Activated CD8-positive, alpha-beta memory T cell treated with anti-CD3 and anti-CD28 coated beads, Interleukin-2, amount 50 U/mL, for 24 hours (primary cell): ENCODE measurements around the gene MALAT1.
"Not testable (repeated sequence)": the region's sequence is repeated elsewhere in the genome, so short reads cannot be mapped to it uniquely, and the experiment has no call there.

Experiments used
- DNase-seq: peaks from one replicate; pipeline ENCODE4 v3.0.0-alpha.2; 2020; ENCODE audit errors: extremely low read depth

MALAT1 gene

DNA sequence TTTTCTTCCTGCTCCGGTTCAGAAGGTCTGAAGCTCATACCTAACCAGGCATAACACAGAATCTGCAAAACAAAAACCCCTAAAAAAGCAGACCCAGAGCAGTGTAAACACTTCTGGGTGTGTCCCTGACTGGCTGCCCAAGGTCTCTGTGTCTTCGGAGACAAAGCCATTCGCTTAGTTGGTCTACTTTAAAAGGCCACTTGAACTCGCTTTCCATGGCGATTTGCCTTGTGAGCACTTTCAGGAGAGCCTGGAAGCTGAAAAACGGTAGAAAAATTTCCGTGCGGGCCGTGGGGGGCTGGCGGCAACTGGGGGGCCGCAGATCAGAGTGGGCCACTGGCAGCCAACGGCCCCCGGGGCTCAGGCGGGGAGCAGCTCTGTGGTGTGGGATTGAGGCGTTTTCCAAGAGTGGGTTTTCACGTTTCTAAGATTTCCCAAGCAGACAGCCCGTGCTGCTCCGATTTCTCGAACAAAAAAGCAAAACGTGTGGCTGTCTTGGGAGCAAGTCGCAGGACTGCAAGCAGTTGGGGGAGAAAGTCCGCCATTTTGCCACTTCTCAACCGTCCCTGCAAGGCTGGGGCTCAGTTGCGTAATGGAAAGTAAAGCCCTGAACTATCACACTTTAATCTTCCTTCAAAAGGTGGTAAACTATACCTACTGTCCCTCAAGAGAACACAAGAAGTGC lies 661 bp upstream of the MALAT1 start:
- no peak for DNase-seq

DNA sequence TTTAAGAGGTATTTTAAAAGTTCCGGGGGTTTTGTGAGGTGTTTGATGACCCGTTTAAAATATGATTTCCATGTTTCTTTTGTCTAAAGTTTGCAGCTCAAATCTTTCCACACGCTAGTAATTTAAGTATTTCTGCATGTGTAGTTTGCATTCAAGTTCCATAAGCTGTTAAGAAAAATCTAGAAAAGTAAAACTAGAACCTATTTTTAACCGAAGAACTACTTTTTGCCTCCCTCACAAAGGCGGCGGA lies 193 bp upstream of the MALAT1 start:
- no peak for DNase-seq

DNA sequence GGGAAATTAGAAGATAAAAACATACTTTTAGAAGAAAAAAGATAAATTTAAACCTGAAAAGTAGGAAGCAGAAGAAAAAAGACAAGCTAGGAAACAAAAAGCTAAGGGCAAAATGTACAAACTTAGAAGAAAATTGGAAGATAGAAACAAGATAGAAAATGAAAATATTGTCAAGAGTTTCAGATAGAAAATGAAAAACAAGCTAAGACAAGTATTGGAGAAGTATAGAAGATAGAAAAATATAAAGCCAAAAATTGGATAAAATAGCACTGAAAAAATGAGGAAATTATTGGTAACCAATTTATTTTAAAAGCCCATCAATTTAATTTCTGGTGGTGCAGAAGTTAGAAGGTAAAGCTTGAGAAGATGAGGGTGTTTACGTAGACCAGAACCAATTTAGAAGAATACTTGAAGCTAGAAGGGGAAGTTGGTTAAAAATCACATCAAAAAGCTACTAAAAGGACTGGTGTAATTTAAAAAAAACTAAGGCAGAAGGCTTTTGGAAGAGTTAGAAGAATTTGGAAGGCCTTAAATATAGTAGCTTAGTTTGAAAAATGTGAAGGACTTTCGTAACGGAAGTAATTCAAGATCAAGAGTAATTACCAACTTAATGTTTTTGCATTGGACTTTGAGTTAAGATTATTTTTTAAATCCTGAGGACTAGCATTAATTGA lies 1.0 kb downstream of the MALAT1 start:
- no peak for DNase-seq

DNA sequence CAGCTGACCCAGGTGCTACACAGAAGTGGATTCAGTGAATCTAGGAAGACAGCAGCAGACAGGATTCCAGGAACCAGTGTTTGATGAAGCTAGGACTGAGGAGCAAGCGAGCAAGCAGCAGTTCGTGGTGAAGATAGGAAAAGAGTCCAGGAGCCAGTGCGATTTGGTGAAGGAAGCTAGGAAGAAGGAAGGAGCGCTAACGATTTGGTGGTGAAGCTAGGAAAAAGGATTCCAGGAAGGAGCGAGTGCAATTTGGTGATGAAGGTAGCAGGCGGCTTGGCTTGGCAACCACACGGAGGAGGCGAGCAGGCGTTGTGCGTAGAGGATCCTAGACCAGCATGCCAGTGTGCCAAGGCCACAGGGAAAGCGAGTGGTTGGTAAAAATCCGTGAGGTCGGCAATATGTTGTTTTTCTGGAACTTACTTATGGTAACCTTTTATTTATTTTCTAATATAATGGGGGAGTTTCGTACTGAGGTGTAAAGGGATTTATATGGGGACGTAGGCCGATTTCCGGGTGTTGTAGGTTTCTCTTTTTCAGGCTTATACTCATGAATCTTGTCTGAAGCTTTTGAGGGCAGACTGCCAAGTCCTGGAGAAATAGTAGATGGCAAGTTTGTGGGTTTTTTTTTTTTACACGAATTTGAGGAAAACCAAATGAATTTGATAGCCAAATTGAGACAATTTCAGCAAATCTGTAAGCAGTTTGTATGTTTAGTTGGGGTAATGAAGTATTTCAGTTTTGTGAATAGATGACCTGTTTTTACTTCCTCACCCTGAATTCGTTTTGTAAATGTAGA lies 1.7 kb downstream of the MALAT1 start:
- DNase-seq = no peak

DNA sequence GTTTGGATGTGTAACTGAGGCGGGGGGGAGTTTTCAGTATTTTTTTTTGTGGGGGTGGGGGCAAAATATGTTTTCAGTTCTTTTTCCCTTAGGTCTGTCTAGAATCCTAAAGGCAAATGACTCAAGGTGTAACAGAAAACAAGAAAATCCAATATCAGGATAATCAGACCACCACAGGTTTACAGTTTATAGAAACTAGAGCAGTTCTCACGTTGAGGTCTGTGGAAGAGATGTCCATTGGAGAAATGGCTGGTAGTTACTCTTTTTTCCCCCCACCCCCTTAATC lies 2.3 kb downstream of the MALAT1 start:
- no peak for DNase-seq

DNA sequence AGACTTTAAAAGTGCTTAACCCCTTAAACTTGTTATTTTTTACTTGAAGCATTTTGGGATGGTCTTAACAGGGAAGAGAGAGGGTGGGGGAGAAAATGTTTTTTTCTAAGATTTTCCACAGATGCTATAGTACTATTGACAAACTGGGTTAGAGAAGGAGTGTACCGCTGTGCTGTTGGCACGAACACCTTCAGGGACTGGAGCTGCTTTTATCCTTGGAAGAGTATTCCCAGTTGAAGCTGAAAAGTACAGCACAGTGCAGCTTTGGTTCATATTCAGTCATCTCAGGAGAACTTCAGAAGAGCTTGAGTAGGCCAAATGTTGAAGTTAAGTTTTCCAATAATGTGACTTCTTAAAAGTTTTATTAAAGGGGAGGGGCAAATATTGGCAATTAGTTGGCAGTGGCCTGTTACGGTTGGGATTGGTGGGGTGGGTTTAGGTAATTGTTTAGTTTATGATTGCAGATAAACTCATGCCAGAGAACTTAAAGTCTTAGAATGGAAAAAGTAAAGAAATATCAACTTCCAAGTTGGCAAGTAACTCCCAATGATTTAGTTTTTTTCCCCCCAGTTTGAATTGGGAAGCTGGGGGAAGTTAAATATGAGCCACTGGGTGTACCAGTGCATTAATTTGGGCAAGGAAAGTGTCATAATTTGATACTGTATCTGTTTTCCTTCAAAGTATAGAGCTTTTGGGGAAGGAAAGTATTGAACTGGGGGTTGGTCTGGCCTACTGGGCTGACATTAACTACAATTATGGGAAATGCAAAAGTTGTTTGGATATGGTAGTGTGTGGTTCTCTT lies 2.8 kb downstream of the MALAT1 start:
- DNase-seq = no peak

DNA sequence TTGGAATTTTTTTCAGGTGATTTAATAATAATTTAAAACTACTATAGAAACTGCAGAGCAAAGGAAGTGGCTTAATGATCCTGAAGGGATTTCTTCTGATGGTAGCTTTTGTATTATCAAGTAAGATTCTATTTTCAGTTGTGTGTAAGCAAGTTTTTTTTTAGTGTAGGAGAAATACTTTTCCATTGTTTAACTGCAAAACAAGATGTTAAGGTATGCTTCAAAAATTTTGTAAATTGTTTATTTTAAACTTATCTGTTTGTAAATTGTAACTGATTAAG lies 3.4 kb downstream of the MALAT1 start:
- DNase-seq = no peak

DNA sequence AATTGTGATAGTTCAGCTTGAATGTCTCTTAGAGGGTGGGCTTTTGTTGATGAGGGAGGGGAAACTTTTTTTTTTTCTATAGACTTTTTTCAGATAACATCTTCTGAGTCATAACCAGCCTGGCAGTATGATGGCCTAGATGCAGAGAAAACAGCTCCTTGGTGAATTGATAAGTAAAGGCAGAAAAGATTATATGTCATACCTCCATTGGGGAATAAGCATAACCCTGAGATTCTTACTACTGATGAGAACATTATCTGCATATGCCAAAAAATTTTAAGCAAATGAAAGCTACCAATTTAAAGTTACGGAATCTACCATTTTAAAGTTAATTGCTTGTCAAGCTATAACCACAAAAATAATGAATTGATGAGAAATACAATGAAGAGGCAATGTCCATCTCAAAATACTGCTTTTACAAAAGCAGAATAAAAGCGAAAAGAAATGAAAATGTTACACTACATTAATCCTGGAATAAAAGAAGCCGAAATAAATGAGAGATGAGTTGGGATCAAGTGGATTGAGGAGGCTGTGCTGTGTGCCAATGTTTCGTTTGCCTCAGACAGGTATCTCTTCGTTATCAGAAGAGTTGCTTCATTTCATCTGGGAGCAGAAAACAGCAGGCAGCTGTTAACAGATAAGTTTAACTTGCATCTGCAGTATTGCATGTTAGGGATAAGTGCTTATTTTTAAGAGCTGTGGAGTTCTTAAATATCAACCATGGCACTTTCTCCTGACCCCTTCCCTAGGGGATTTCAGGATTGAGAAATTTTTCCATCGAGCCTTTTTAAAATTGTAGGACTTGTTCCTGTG lies 3.9 kb downstream of the MALAT1 start:
- DNase-seq = no peak

DNA sequence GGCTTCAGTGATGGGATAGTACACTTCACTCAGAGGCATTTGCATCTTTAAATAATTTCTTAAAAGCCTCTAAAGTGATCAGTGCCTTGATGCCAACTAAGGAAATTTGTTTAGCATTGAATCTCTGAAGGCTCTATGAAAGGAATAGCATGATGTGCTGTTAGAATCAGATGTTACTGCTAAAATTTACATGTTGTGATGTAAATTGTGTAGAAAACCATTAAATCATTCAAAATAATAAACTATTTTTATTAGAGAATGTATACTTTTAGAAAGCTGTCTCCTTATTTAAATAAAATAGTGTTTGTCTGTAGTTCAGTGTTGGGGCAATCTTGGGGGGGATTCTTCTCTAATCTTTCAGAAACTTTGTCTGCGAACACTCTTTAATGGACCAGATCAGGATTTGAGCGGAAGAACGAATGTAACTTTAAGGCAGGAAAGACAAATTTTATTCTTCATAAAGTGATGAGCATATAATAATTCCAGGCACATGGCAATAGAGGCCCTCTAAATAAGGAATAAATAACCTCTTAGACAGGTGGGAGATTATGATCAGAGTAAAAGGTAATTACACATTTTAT lies 4.6 kb downstream of the MALAT1 start:
- no peak for DNase-seq

DNA sequence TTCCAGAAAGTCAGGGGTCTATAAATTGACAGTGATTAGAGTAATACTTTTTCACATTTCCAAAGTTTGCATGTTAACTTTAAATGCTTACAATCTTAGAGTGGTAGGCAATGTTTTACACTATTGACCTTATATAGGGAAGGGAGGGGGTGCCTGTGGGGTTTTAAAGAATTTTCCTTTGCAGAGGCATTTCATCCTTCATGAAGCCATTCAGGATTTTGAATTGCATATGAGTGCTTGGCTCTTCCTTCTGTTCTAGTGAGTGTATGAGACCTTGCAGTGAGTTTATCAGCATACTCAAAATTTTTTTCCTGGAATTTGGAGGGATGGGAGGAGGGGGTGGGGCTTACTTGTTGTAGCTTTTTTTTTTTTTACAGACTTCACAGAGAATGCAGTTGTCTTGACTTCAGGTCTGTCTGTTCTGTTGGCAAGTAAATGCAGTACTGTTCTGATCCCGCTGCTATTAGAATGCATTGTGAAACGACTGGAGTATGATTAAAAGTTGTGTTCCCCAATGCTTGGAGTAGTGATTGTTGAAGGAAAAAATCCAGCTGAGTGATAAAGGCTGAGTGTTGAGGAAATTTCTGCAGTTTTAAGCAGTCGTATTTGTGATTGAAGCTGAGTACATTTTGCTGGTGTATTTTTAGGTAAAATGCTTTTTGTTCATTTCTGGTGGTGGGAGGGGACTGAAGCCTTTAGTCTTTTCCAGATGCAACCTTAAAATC lies 5.3 kb downstream of the MALAT1 start:
- DNase-seq = no peak

DNA sequence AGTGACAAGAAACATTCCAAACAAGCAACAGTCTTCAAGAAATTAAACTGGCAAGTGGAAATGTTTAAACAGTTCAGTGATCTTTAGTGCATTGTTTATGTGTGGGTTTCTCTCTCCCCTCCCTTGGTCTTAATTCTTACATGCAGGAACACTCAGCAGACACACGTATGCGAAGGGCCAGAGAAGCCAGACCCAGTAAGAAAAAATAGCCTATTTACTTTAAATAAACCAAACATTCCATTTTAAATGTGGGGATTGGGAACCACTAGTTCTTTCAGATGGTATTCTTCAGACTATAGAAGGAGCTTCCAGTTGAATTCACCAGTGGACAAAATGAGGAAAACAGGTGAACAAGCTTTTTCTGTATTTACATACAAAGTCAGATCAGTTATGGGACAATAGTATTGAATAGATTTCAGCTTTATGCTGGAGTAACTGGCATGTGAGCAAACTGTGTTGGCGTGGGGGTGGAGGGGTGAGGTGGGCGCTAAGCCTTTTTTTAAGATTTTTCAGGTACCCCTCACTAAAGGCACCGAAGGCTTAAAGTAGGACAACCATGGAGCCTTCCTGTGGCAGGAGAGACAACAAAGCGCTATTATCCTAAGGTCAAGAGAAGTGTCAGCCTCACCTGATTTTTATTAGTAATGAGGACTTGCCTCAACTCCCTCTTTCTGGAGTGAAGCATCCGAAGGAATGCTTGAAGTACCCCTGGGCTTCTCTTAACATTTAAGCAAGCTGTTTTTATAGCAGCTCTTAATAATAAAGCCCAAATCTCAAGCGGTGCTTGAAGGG lies 6.0 kb downstream of the MALAT1 start:
- no peak for DNase-seq

DNA sequence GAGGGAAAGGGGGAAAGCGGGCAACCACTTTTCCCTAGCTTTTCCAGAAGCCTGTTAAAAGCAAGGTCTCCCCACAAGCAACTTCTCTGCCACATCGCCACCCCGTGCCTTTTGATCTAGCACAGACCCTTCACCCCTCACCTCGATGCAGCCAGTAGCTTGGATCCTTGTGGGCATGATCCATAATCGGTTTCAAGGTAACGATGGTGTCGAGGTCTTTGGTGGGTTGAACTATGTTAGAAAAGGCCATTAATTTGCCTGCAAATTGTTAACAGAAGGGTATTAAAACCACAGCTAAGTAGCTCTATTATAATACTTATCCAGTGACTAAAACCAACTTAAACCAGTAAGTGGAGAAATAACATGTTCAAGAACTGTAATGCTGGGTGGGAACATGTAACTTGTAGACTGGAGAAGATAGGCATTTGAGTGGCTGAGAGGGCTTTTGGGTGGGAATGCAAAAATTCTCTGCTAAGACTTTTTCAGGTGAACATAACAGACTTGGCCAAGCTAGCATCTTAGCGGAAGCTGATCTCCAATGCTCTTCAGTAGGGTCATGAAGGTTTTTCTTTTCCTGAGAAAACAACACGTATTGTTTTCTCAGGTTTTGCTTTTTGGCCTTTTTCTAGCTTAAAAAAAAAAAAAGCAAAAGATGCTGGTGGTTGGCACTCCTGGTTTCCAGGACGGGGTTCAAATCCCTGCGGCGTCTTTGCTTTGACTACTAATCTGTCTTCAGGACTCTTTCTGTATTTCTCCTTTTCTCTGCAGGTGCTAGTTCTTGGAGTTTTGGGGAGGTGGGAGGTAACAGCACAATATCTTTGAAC lies 6.8 kb downstream of the MALAT1 start:
- no peak for DNase-seq

DNA sequence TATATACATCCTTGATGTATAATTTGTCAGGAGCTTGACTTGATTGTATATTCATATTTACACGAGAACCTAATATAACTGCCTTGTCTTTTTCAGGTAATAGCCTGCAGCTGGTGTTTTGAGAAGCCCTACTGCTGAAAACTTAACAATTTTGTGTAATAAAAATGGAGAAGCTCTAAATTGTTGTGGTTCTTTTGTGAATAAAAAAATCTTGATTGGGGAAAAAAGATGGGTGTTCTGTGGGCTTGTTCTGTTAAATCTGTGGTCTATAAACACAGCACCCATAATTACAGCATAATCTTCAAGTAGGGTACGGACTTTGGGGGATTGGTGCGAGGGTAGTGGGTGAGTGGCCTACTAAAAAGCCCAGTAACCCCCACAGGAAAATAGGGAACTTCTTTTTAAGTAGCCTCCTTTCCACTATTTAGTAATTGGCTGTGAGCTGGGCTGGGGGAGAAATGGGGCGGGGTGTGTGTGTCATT lies 7.5 kb downstream of the MALAT1 start:
- no peak for DNase-seq

DNA sequence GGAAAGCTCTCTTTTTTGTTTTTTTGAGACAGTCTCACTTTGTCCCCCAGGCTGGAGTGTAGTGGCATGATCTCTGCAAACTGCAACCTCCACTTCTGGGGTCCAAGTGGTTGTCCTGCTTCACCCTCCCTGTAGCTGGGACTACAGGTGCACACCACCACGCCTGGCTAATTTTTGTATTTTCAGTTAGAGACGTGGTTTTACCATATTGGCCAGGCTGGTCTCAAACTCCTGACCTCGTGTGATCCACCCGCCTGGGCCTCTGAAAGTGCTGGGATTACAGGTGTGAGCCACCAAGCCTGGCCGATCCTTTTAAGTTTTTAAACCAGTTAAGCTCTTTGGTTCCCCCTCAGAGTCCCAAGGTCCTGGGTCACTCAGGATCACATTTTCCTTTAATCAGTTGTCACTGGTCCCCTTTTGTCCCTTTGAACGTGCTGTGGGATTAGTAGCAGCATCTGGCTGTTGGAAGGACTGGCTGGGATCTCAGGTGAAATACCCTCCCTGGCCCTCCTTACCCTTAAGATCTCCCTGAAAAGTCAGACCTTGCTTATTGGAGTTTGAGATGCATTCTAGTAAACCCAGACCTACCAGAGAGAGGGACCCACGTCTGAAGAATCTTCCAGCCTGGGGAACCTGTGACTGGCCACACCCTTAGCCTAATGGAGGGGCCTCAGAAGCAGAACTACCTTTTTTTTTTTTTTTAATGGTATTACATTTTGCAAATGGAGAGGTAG lies 8.1 kb downstream of the MALAT1 start:
- no peak for DNase-seq

DNA sequence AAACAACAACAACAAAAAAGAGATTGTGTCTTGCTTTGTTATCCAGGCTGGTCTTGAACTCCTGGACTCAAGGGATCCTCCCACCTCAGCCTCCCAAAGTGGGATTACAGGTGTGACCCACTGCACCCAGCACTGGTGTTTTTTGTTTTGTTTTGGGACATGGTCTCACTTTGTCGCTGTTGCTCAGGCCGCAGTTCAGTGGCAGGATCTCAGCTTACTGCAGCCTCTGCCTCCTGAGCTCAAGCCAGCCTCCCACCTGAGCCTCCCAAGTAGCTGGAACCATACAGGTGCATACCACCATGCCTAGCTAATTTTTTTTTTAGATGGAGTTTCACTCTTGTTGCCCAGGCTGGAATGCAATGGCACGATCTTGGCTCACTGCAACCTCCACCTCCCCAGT lies 13.5 kb downstream of the MALAT1 start:
- DNase-seq = not testable (repeated sequence)

DNA sequence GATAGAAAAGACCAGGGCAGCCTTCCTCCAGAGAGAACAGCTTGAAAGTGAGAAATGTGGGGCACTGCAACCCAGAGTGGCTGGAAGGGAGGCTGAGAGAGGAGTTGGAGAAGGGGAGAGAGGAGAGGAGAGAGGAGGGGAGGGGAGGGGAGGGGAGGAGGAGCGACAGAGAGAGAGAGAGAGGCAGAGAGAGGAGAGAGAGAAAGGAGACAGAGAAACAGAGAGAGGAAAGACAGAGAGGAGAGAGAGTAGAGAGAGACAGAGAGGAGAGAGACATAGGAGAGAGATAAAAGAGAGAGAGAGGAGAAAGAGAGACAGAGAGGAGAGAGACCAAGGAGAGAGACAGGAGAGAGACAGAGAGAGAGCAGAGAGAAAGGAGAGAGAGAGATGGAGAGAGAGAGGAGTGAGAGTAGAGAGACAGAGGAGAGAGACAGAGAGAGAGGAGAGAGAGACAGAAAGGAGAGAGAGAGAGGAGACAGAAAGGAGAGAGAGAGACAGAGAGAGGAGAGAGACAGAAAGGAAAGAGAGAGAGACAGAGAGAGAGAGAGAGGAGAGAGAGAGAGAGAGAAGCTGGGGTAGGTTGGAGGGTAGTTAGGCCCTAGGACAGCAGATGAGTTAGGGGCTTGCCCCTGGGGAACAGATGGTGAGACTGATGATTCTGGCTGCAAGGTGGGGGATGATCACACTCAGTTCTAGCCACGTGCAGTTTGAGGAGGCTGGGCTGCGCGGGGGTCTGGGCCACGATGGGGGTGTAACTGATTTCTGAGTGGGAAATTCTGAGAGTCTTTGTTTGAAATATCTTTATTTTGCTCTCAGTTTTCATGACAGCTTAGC lies 17.5 kb downstream of the MALAT1 start:
- DNase-seq = no peak

DNA sequence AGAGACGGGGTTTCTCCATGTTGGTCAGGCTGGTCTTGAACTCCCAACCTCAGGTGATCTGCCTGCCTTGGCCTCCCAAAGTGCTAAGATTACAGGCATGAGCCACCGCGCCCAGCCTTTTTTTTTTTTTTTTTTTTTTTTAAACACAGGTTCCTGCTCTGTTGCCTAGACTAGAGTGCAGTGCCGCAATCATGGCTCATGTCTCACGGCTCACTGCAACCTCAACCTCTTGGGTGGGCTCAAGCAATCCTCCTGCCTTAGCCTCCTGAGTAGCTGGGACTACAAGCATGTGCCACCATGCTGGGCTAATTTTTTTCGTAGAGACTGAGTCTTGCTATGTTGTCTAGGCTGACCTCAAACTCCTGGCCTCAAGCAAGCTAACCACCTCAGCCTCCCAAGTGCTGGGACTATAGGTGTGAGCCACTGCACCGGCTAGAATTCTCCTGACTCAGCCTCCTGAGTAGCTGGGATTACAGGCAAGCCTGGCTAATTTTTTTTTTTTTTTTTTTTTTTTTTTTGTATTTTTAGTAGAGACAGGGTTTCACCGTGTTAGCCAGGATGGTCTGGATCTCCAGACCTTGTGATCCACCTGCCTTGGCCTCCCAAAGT lies 20.2 kb downstream of the MALAT1 start:
- DNase-seq = not testable (repeated sequence)
